ENCODE results near the gene PITPNC1. TPM values are rescaled to one million over a fixed set of nuclear protein-coding genes. Genes with fewer than 3 reads are reported as not detected.

The PITPNC1 gene
- total and polyA plus RNA-seq, 2 experiments from 2014 or later, result 5.8 to 7.3 TPM

DNA sequence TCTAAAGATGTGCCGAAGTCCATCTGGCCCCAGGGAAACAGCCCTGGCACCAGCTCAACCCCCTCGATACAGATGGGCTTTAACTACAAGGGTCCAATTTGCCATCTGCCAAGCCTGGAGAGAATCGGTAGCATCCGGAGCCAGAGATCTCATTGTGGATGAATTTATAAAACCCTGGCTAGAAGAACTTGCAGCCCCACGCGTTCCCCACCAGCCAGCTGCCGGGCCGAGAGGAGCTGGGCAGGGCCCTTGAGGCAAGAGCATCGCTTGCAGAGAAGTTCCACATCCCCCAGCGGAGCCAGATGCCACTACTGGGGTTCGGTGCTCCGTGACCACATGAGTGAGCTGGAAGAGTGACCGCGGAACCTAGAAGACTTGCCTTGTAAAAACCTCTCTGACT lies 275.4 kb downstream of the PITPNC1 start:
- 96 to 97% methylated on average over 14 of the region's 14 CpGs for WGBS, 2 experiments (ENCODE audit: low coverage in 1 of 2, low lambda C conversion rate in 2 of 2, missing lambda C conversion rate in 2 of 2)
- TF ChIP-seq EZH2 (IDR thresholded peaks at IDR 0.05; ENCODE audit: insufficient read depth, poor library complexity, severe bottlenecking) (no peak), EZH2phosphoT487 (IDR thresholded peaks at IDR 0.05; ENCODE audit: insufficient read depth, low read depth) (no peak)
- no peaks in the 10 kb centered on the region for H3K4me1 ChIP-seq (ENCODE audit: insufficient read depth)
- no peaks in the 10 kb centered on the region for H3K9me2 ChIP-seq (ENCODE audit: insufficient read depth)
- no peaks in the 10 kb centered on the region for H3K27me3 ChIP-seq (replicated peaks; ENCODE audit: insufficient read depth)
- no peaks in the 10 kb centered on the region for H3K36me3 ChIP-seq (ENCODE audit: low read depth)
- DNase-seq, result no peak
- in situ Hi-C loops (cut with MboI), result no loop called here
- 0 out of 2 replicates have a peak, but pooled peaks cover 3% of the 10 kb centered on the region for H3F3A ChIP-seq (ENCODE audit: insufficient read depth)
- no peaks in the 10 kb centered on the region for H4K20me1 ChIP-seq (ENCODE audit: insufficient read depth)
- no peak overlapping the region for H3K4me3 ChIP-seq
- H3K9ac ChIP-seq, result no peak overlapping the region
- H3K9me3 ChIP-seq (ENCODE audit: low read depth), result no peaks in the 10 kb centered on the region
- no peak overlapping the region for H3K4me2 ChIP-seq (ENCODE audit: unreplicated experiment)
- H3K79me2 ChIP-seq (ENCODE audit: insufficient read depth), result no peaks in the 10 kb centered on the region
- H2AFZ ChIP-seq, result no peak overlapping the region
- H3K27ac ChIP-seq, result no peak overlapping the region

DNA sequence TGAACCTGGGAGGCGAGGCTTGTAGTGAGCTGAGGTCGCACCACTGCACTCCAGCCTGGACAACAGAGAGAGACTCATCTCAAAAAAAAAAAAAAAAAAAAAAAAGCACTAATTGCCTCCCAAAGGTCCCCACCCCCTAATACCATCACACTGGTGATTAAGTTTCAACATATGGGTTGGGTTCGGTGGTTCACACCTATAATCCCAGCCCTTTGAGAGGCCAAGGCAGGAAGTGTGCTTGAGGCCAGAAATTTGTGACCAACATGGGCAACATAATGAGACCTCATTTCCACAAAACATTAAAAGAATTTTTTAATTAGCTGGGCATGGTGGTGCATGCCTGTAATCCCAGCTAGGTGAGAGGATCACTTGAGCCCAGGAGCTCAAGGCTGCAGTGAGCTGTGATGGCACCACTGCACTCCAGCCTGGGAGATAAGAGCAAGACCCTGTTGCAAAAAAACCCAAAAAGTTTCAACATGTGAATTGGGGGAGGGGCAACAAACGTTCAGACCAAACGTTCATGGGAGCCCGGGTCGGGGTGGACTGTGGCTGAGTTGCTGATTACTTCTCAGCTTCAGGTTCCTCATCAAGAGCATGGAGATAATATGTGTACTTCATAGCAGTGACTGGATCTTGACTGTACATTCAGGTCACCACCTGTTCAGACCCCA lies 278.5 kb downstream of the PITPNC1 start:
- Histone ChIP-seq H4K20me1 (ENCODE audit: insufficient read depth) (no peaks in the 10 kb centered on the region), H3K9me3 (ENCODE audit: low read depth) (no peaks in the 10 kb centered on the region), H3F3A (ENCODE audit: insufficient read depth) (0 out of 2 replicates have a peak, but pooled peaks cover 3% of the 10 kb centered on the region), H3K4me1 (ENCODE audit: insufficient read depth) (no peaks in the 10 kb centered on the region), H3K9me2 (ENCODE audit: insufficient read depth) (no peaks in the 10 kb centered on the region), H3K27ac (no peak overlapping the region), H3K27me3 (replicated peaks; ENCODE audit: insufficient read depth) (no peaks in the 10 kb centered on the region), H3K4me3 (no peak overlapping the region), H2AFZ (no peak overlapping the region), H3K9ac (no peak overlapping the region), H3K4me2 (ENCODE audit: unreplicated experiment) (no peak overlapping the region), H3K36me3 (ENCODE audit: low read depth) (no peaks in the 10 kb centered on the region), H3K79me2 (ENCODE audit: insufficient read depth) (no peaks in the 10 kb centered on the region)
- no peak for DNase-seq
- TF ChIP-seq EZH2phosphoT487 (IDR thresholded peaks at IDR 0.05; ENCODE audit: insufficient read depth, low read depth) (no peak), EZH2 (IDR thresholded peaks at IDR 0.05; ENCODE audit: insufficient read depth, poor library complexity, severe bottlenecking) (no peak)
- in situ Hi-C loops (cut with MboI), result no loop called here
- 84 to 91% methylated on average over 7 of the region's 7 CpGs for WGBS, 2 experiments (ENCODE audit: low coverage in 1 of 2, low lambda C conversion rate in 2 of 2, missing lambda C conversion rate in 2 of 2)

DNA sequence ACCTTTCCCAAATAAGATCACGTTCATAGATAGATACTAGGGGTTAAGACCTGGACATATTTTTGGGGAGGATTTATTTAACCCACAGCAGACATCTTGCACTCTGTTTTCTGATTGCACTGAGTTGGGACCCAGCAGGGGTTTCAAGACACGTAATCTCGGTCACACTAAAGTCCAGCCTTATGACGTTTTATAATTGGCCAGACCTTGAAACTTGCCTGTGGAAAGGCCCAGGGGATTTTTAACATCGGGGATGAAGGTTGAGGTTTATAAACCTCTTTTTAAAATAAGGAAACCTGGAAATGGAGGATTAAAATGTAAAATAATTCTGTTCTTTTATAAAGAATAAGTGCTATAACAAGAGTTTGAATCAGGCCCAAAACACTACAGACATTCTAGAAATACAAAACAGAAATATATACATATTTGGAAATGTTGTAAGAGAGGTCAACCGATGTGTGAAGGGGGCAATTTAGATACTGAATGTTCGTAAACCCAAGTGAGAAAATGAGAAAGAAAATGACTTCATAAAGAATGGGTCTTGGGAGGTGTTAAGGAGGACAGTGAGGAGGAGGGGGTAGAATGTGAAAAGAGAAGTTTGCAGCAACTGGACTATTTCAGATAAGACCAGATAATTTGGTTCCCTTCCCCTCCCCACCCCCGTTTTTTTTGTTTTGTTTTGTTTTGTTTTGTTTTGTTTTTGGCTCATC lies 279.6 kb downstream of the PITPNC1 start:
- in situ Hi-C loops (cut with MboI), result no loop called here
- H3K9ac ChIP-seq, result no peak overlapping the region
- no peaks in the 10 kb centered on the region for H3K9me3 ChIP-seq (ENCODE audit: low read depth)
- no peak for DNase-seq
- no peak overlapping the region for H2AFZ ChIP-seq
- H3K4me1 ChIP-seq (ENCODE audit: insufficient read depth), result no peaks in the 10 kb centered on the region
- no peaks in the 10 kb centered on the region for H3K27me3 ChIP-seq (replicated peaks; ENCODE audit: insufficient read depth)
- H3K36me3 ChIP-seq (ENCODE audit: low read depth), result no peaks in the 10 kb centered on the region
- no peak for TF ChIP-seq EZH2phosphoT487 (IDR thresholded peaks at IDR 0.05; ENCODE audit: insufficient read depth, low read depth)
- 89% methylated on average over 8 of the region's 8 CpGs for WGBS, 2 experiments (ENCODE audit: low coverage in 1 of 2, low lambda C conversion rate in 2 of 2, missing lambda C conversion rate in 2 of 2)
- no peak overlapping the region for H3K27ac ChIP-seq
- no peaks in the 10 kb centered on the region for H3K79me2 ChIP-seq (ENCODE audit: insufficient read depth)
- no peak overlapping the region for H3K4me2 ChIP-seq (ENCODE audit: unreplicated experiment)
- no peaks in the 10 kb centered on the region for H3K9me2 ChIP-seq (ENCODE audit: insufficient read depth)
- H3K4me3 ChIP-seq, result no peak overlapping the region
- H3F3A ChIP-seq (ENCODE audit: insufficient read depth), result 0 out of 2 replicates have a peak, but pooled peaks cover 3% of the 10 kb centered on the region
- no peaks in the 10 kb centered on the region for H4K20me1 ChIP-seq (ENCODE audit: insufficient read depth)

DNA sequence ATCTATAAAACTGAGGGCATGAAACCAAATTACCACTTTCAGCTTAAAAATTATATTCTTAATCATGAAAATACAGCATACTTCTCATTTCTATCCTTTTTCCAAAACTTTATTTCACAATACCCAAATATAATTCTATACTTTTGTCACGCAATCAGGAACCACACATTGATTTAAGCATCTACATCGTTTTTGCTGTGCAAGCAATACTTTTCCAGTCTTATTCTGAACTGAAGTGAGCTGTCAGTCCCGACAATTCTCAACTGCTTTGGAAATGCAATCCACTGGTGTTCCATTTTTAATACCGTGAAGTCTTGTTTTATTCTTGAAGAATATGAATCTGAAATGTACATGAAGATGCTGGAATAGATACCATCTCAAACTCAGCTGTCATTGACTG lies 280.5 kb downstream of the PITPNC1 start:
- H3K79me2 ChIP-seq (ENCODE audit: insufficient read depth), result no peaks in the 10 kb centered on the region
- WGBS, 2 experiments (ENCODE audit: low coverage in 1 of 2, low lambda C conversion rate in 2 of 2, missing lambda C conversion rate in 2 of 2), result 92 to 96% methylated on average over 4 of the region's 4 CpGs
- no peaks in the 10 kb centered on the region for H3K27me3 ChIP-seq (replicated peaks; ENCODE audit: insufficient read depth)
- 0 out of 2 replicates have a peak, but pooled peaks cover 3% of the 10 kb centered on the region for H3F3A ChIP-seq (ENCODE audit: insufficient read depth)
- H4K20me1 ChIP-seq (ENCODE audit: insufficient read depth), result no peaks in the 10 kb centered on the region
- no peaks in the 10 kb centered on the region for H3K4me1 ChIP-seq (ENCODE audit: insufficient read depth)
- DNase-seq, result no peak
- H3K9ac ChIP-seq, result no peak overlapping the region
- no peak overlapping the region for H3K27ac ChIP-seq
- no peak overlapping the region for H3K4me3 ChIP-seq
- H3K9me3 ChIP-seq (ENCODE audit: low read depth), result no peaks in the 10 kb centered on the region
- H2AFZ ChIP-seq, result no peak overlapping the region
- no peak overlapping the region for H3K4me2 ChIP-seq (ENCODE audit: unreplicated experiment)
- H3K9me2 ChIP-seq (ENCODE audit: insufficient read depth), result no peaks in the 10 kb centered on the region
- in situ Hi-C loops (cut with MboI), result no loop called here
- H3K36me3 ChIP-seq (ENCODE audit: low read depth), result no peaks in the 10 kb centered on the region
- TF ChIP-seq EZH2phosphoT487 (IDR thresholded peaks at IDR 0.05; ENCODE audit: insufficient read depth, low read depth) (no peak), EZH2 (IDR thresholded peaks at IDR 0.05; ENCODE audit: insufficient read depth, poor library complexity, severe bottlenecking) (no peak)

All from GM23248 (cell line).